Activated CD4-positive, alpha-beta memory T cell treated with anti-CD3 and anti-CD28 coated beads, Interleukin-2, amount 10 ng/mL, durations not matched to agents 7 days and 5 days (primary cell): ENCODE measurements around the gene ALG3. TPM values are rescaled to one million over a fixed set of nuclear protein-coding genes. Genes with fewer than 3 reads are reported as not detected.

Source experiments
- CTCF ChIA-PET: fragments of 350-600 bp; sonication (Branson Sonifier 250); formaldehyde crosslinking; loops from one replicate; lab custom pipeline; 2021; ENCODE audit warnings: antibody characterized with exemption, inconsistent platforms; lab: Charles Lee
- POLR2A ChIA-PET: fragments of 350-600 bp; sonication (Branson Sonifier 250); formaldehyde crosslinking; loops from one replicate; lab custom pipeline; 2021; ENCODE audit warnings: antibody characterized with exemption; lab: Charles Lee
- DNase-seq: peaks from one replicate; pipeline ENCODE4 v3.0.0-alpha.2; 2020
- H3K27ac Mint-ChIP-seq: one replicate; pipeline ENCODE4 v1.8.0; 2021; ENCODE audit warnings: mild to moderate bottlenecking, mixed read lengths
- H3K27me3 Mint-ChIP-seq: one replicate; pipeline ENCODE4 v1.8.0; 2021; ENCODE audit warnings: mixed read lengths
- H3K36me3 Mint-ChIP-seq: one replicate; pipeline ENCODE4 v1.8.0; 2021; ENCODE audit warnings: low read depth, mixed read lengths
- H3K4me1 Mint-ChIP-seq: one replicate; pipeline ENCODE4 v1.8.0; 2021; ENCODE audit warnings: mixed read lengths
- H3K4me3 Mint-ChIP-seq: one replicate; pipeline ENCODE4 v1.8.0; 2021; ENCODE audit warnings: mild to moderate bottlenecking, mixed read lengths
- H3K9me3 Mint-ChIP-seq: one replicate; pipeline ENCODE4 v1.8.0; 2021; ENCODE audit warnings: mixed read lengths
- total RNA-seq, 2 experiments: library from RNA; stranded (reverse); gene quantifications; one replicate each; pipeline ENCODE4 v1.2.3, GENCODE V29; 2021

ALG3 gene
- total RNA-seq, 2 experiments from 2014 or later, result 33.3 to 35.3 TPM

GRCh38 chr3:184230081-184230602, 18.6 kb downstream of the ALG3 start:
- Mint-ChIP-seq H3K27me3 (peaks cover 56% of the 10 kb centered on the region), H3K4me3 (no peak overlapping the region), H3K4me1 (peaks cover 13% of the 10 kb centered on the region), H3K36me3 (no peaks in the 10 kb centered on the region), H3K9me3 (no peaks in the 10 kb centered on the region), H3K27ac (no peak overlapping the region)
- ChIA-PET CTCF (no interaction called here), POLR2A (interaction anchor here (0.7 to 1.0 kb wide), 2 partner anchors 10 to 41 kb away, joined by 3 read pairs; no protein-coding TSS in a partner anchor)
- DNase-seq, result no peak

GRCh38 chr3:184229394-184230080, 19.2 kb downstream of the ALG3 start, which contains the start of gene VWA5B2:
VWA5B2 (plus strand) TSS chr3:184229585; CDS start chr3:184230529, 944 bp downstream.
- ChIA-PET CTCF (no interaction called here), POLR2A (interaction anchor here (1.0 to 2.1 kb wide), 2 partner anchors 11 to 74 kb away, joined by 3 to 5 read pairs; partner anchors contain the start of gene DVL3)
- H3K27ac Mint-ChIP-seq, result no peak within 1 kb of the TSS
- DNase-seq, result peak; percentile 57
- H3K27me3 Mint-ChIP-seq, result peaks cover 57% of the 10 kb centered on the region
- peaks cover 13% of the 10 kb centered on the region for H3K4me1 Mint-ChIP-seq
- H3K4me3 Mint-ChIP-seq, result peak within 1 kb of the TSS; percentile 51
- no peaks in the 10 kb centered on the region for H3K9me3 Mint-ChIP-seq
- H3K36me3 Mint-ChIP-seq, result no peaks in the 10 kb centered on the region

GRCh38 chr3:184228376-184229137, 20.2 kb downstream of the ALG3 start:
- Mint-ChIP-seq H3K4me1 (peaks cover 13% of the 10 kb centered on the region), H3K27me3 (peaks cover 62% of the 10 kb centered on the region), H3K4me3 (peak overlapping the region; percentile 51), H3K27ac (no peak overlapping the region), H3K9me3 (no peaks in the 10 kb centered on the region), H3K36me3 (no peaks in the 10 kb centered on the region)
- ChIA-PET CTCF (interaction anchor here (1.0 to 4.1 kb wide), 25 partner anchors 10 to 333 kb away, joined by 3 to 53 read pairs (median 7); partner anchors contain the start of genes ABCF3, ALG3, EEF1AKMT4 and PSMD2), POLR2A (interaction anchor here (0.7 to 2.6 kb wide), 7 partner anchors 12 to 73 kb away, joined by 3 to 9 read pairs (median 5); partner anchors contain the start of genes ABCF3, DVL3 and EEF1AKMT4)
- no peak for DNase-seq

GRCh38 chr3:184227481-184227935, 21.3 kb downstream of the ALG3 start:
- H3K27ac Mint-ChIP-seq, result no peak overlapping the region
- H3K36me3 Mint-ChIP-seq, result no peaks in the 10 kb centered on the region
- H3K4me3 Mint-ChIP-seq, result no peak overlapping the region
- peak; percentile 52 for DNase-seq
- H3K27me3 Mint-ChIP-seq, result peaks cover 56% of the 10 kb centered on the region
- H3K4me1 Mint-ChIP-seq, result peaks cover 13% of the 10 kb centered on the region
- ChIA-PET POLR2A (interaction anchor here (0.8 to 2.6 kb wide), 8 partner anchors 10 to 72 kb away, joined by 3 to 9 read pairs (median 5); partner anchors contain the start of genes ABCF3, DVL3 and EEF1AKMT4), CTCF (interaction anchor here (0.6 to 4.1 kb wide), 33 partner anchors 9 to 342 kb away, joined by 3 to 53 read pairs (median 6); partner anchors contain the start of genes ABCF3, ALG3, EEF1AKMT4 and PARL)
- no peaks in the 10 kb centered on the region for H3K9me3 Mint-ChIP-seq

GRCh38 chr3:184223946-184224345, 24.8 kb downstream of the ALG3 start:
- no peaks in the 10 kb centered on the region for H3K36me3 Mint-ChIP-seq
- ChIA-PET POLR2A (no interaction called here), CTCF (no interaction called here)
- peaks cover 7% of the 10 kb centered on the region for H3K4me1 Mint-ChIP-seq
- no peak overlapping the region for H3K4me3 Mint-ChIP-seq
- DNase-seq, result no peak
- no peak overlapping the region for H3K27ac Mint-ChIP-seq
- peaks cover 36% of the 10 kb centered on the region for H3K27me3 Mint-ChIP-seq
- H3K9me3 Mint-ChIP-seq, result no peaks in the 10 kb centered on the region

GRCh38 chr3:184222521-184222920, 26.2 kb downstream of the ALG3 start:
- no peak for DNase-seq
- no peak overlapping the region for H3K27ac Mint-ChIP-seq
- ChIA-PET CTCF (interaction anchor here (0.6 kb wide), 1 partner anchor 108 kb away, joined by 3 read pairs; no protein-coding TSS in a partner anchor), POLR2A (no interaction called here)
- H3K36me3 Mint-ChIP-seq, result no peaks in the 10 kb centered on the region
- peaks cover 22% of the 10 kb centered on the region for H3K27me3 Mint-ChIP-seq
- H3K4me1 Mint-ChIP-seq, result no peaks in the 10 kb centered on the region
- no peaks in the 10 kb centered on the region for H3K9me3 Mint-ChIP-seq
- no peak overlapping the region for H3K4me3 Mint-ChIP-seq

- no peak for DNase-seq
- ChIA-PET CTCF (interaction anchor here (0.7 to 1.3 kb wide), 2 partner anchors 9 to 33 kb away, joined by 3 to 5 read pairs; no protein-coding TSS in a partner anchor), POLR2A (no interaction called here)
- no peaks in the 10 kb centered on the region for H3K36me3 Mint-ChIP-seq
- no peaks in the 10 kb centered on the region for H3K9me3 Mint-ChIP-seq
- no peak overlapping the region for H3K27ac Mint-ChIP-seq
- H3K27me3 Mint-ChIP-seq, result peaks cover 7% of the 10 kb centered on the region
- no peaks in the 10 kb centered on the region for H3K4me1 Mint-ChIP-seq
- H3K4me3 Mint-ChIP-seq, result no peak overlapping the region
These were observed 29.9 kb downstream of the ALG3 start for GRCh38 chr3:184218814-184219213.

GRCh38 chr3:184211718-184212117, 37.0 kb downstream of the ALG3 start:
- POLR2A ChIA-PET, result no interaction called here
- DNase-seq, result no peak
- Mint-ChIP-seq H3K27me3 (peaks cover 17% of the 10 kb centered on the region), H3K9me3 (no peaks in the 10 kb centered on the region), H3K36me3 (no peaks in the 10 kb centered on the region), H3K4me3 (no peak overlapping the region), H3K27ac (no peak overlapping the region), H3K4me1 (no peaks in the 10 kb centered on the region)
- CTCF ChIA-PET, result no interaction called here

GRCh38 chr3:184211297-184211696, 37.5 kb downstream of the ALG3 start:
- Mint-ChIP-seq H3K36me3 (no peaks in the 10 kb centered on the region), H3K27ac (no peak overlapping the region), H3K27me3 (peaks cover 21% of the 10 kb centered on the region), H3K4me3 (no peak overlapping the region), H3K9me3 (no peaks in the 10 kb centered on the region), H3K4me1 (no peaks in the 10 kb centered on the region)
- POLR2A ChIA-PET, result no interaction called here
- no peak for DNase-seq
- CTCF ChIA-PET, result no interaction called here

- H3K27ac Mint-ChIP-seq, result no peak overlapping the region
- peaks cover 21% of the 10 kb centered on the region for H3K27me3 Mint-ChIP-seq
- no peak for DNase-seq
- H3K4me1 Mint-ChIP-seq, result no peaks in the 10 kb centered on the region
- no peak overlapping the region for H3K4me3 Mint-ChIP-seq
- ChIA-PET CTCF (interaction anchor here (1.8 kb wide), 1 partner anchor 18 kb away, joined by 6 read pairs; no protein-coding TSS in a partner anchor), POLR2A (no interaction called here)
- no peaks in the 10 kb centered on the region for H3K36me3 Mint-ChIP-seq
- H3K9me3 Mint-ChIP-seq, result no peaks in the 10 kb centered on the region
These were observed 39.4 kb downstream of the ALG3 start for GRCh38 chr3:184209146-184209923.

GRCh38 chr3:184203526-184203925, 45.2 kb downstream of the ALG3 start:
- H3K27me3 Mint-ChIP-seq, result peaks cover 16% of the 10 kb centered on the region
- no peak for DNase-seq
- no peaks in the 10 kb centered on the region for H3K4me1 Mint-ChIP-seq
- POLR2A ChIA-PET, result no interaction called here
- no peaks in the 10 kb centered on the region for H3K36me3 Mint-ChIP-seq
- CTCF ChIA-PET, result interaction anchor here (2.7 kb wide), 1 partner anchor 24 kb away, joined by 8 read pairs; no protein-coding TSS in a partner anchor
- H3K4me3 Mint-ChIP-seq, result no peak overlapping the region
- H3K27ac Mint-ChIP-seq, result no peak overlapping the region
- H3K9me3 Mint-ChIP-seq, result no peaks in the 10 kb centered on the region

GRCh38 chr3:184200825-184201224, 47.9 kb downstream of the ALG3 start:
- Mint-ChIP-seq H3K27me3 (peaks cover 5% of the 10 kb centered on the region), H3K9me3 (no peaks in the 10 kb centered on the region), H3K4me3 (no peak overlapping the region), H3K27ac (no peak overlapping the region), H3K4me1 (no peaks in the 10 kb centered on the region), H3K36me3 (no peaks in the 10 kb centered on the region)
- no peak for DNase-seq
- CTCF ChIA-PET, result interaction anchor here (2.3 kb wide), 1 partner anchor 27 kb away, joined by 6 read pairs; no protein-coding TSS in a partner anchor
- POLR2A ChIA-PET, result no interaction called here
